ENCODE data around the gene PPP2R1A.
A peak's percentile ranks its signal among the peaks of the same experiment; 100 is the strongest.

DNA sequence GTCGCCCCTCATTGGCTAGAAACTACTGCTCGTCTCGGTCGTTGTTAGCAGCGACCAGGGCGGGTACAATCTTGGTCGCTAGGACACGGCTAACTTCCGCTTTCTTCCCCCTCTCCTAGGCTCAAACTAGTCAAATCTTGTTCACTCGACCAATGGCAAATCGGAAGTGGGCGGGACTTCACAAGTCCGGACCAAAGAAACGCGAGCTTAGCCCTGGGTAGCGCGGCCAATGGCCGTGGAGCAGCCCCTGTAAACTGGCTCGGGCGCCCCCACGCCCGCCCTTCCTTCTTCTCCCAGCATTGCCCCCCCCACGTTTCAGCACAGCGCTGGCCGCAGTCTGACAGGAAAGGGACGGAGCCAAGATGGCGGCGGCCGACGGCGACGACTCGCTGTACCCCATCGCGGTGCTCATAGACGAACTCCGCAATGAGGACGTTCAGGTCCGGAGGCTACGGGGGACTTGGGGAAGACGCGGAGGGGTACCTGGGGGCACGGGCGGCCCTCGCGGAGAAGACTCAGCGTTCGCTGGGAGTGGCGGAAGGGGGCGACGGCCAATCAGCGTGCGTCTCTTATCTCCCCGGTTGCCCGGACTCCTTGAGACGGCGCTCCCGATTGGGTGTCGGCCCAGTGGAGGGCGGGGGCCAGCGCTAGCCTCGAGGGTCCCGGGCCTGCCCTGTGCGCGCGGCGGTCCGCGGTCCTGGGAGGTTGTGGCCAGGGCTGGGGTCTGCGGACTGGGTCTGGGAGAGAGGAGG, at the start of gene PPP2R1A:
- TF ChIP-seq TARDBP (IDR thresholded peaks at IDR 0.05) (no peak), SP1 (IDR thresholded peaks at IDR 0.05) (no peak), FOXM1 (IDR thresholded peaks at IDR 0.05; ENCODE audit: borderline replicate concordance) (no peak), NFRKB (IDR thresholded peaks at IDR 0.05) (peak; percentile 90), FOXK2 (IDR thresholded peaks at IDR 0.05) (no peak), ELF4 (IDR thresholded peaks at IDR 0.05) (peak; percentile 68), HDGF (IDR thresholded peaks at IDR 0.05; ENCODE audit: borderline replicate concordance) (peak; percentile 77; the same call in 1 of the 2 replicates), BHLHE40 (IDR thresholded peaks at IDR 0.05; ENCODE audit: borderline replicate concordance) (no peak), ZNF384 (IDR thresholded peaks at IDR 0.05) (no peak), FOXA1 (IDR thresholded peaks at IDR 0.05) (no peak), LEF1 (IDR thresholded peaks at IDR 0.05; ENCODE audit: borderline replicate concordance) (no peak), CTBP1 (IDR thresholded peaks at IDR 0.05; ENCODE audit: borderline replicate concordance) (no peak), SUZ12 (IDR thresholded peaks at IDR 0.05) (no peak), L3MBTL2 (conservative IDR thresholded peaks at IDR 0.05) (no peak)

Data from HEK293T (cell line).